Measurements from ENCODE around the gene IL19.

DNA sequence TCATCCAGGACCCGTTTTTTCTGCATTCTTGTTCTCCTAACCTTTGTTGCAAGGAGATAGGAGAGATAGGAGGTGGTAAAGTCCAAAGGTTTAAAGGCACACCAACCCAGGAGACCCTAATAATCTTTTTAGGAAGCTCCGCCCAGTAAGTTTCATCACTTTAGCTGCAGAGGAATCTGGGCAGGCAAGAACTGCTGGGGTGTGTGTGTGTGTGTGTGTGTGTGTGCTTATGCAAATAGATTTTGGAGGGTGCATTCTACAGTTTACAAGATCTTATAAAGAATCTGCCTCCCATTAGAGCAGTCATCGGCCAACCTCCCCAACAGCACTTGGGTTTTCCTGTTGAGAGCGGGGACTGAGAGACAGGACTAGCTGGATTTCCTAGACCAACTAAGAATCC, 5.7 kb downstream of the IL19 start:
- TF ChIP-seq POLR2A (IDR thresholded peaks at IDR 0.05): no peak
- no peak for TF ChIP-seq CTCF (IDR thresholded peaks at IDR 0.05)

Data from lower leg skin (tissue), 3 donors.